Fibroblast of villous mesenchyme (primary cell): Measurements from ENCODE around the gene HK2. TPM values are rescaled to one million over a fixed set of nuclear protein-coding genes. Genes with fewer than 3 reads are reported as not detected.
"Not testable (repeated sequence)": the region's sequence is repeated elsewhere in the genome, so short reads cannot be mapped to it uniquely, and the experiment has no call there.

Experiments used
- DNase-seq: peaks from one replicate; pipeline ENCODE4 v3.0.0-alpha.2; 2010; ENCODE audit warnings: low read depth
- H3K4me3 ChIP-seq: 2 replicates; pipeline ENCODE4 v1.5.1; 2011; ENCODE audit warnings: low read depth, mild to moderate bottlenecking, low read length
- total RNA-seq: library from RNA; depleted of rRNA; stranded (reverse); fragments of >200 nt; gene quantifications from 2 replicates; pipeline ENCODE4 v1.2.3, GENCODE V29; 2012
- TF ChIP-seq, protein P1 (sequence below): IDR thresholded peaks from 2 replicates; pipeline ENCODE4 v1.5.1; 2012; ENCODE audit warnings: low read depth, mild to moderate bottlenecking, low read length; ENCODE audit not compliant: insufficient read depth

The HK2 gene
- total RNA-seq, 1 donor: 15.1 TPM

DNA sequence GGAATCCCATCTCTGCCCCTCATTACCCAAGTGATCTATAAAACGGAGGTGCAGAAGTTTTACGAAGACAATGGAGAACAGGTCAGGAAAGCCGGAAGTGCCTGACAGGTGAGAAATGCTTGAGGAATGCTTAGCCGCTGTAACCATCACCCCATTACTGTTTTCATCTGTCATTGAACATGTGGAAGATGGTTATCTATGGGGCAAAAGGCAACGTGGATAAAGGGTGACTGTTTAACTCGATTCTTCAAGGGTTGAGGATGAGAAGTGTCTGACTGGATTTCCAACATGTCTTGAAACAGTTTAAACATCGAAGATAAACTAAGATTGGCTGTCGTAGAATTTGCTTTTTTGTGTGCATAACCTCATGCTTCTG is 17.3 kb downstream of the HK2 start:
- TF ChIP-seq, protein P1, sequence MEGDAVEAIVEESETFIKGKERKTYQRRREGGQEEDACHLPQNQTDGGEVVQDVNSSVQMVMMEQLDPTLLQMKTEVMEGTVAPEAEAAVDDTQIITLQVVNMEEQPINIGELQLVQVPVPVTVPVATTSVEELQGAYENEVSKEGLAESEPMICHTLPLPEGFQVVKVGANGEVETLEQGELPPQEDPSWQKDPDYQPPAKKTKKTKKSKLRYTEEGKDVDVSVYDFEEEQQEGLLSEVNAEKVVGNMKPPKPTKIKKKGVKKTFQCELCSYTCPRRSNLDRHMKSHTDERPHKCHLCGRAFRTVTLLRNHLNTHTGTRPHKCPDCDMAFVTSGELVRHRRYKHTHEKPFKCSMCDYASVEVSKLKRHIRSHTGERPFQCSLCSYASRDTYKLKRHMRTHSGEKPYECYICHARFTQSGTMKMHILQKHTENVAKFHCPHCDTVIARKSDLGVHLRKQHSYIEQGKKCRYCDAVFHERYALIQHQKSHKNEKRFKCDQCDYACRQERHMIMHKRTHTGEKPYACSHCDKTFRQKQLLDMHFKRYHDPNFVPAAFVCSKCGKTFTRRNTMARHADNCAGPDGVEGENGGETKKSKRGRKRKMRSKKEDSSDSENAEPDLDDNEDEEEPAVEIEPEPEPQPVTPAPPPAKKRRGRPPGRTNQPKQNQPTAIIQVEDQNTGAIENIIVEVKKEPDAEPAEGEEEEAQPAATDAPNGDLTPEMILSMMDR: no peak
- peak; percentile 86 for DNase-seq

GRCh38 chr2:74853360-74853759 is 19.4 kb downstream of the HK2 start:
- not testable (repeated sequence) for DNase-seq, H3K4me3 ChIP-seq

More for the DNA sequence above, 17.3 kb downstream of the HK2 start:
- H3K4me3 ChIP-seq: no peak overlapping the region

- TF ChIP-seq, protein P1: no peak
- DNase-seq: no peak
Measured at GRCh38 chr2:74854401-74854800, 20.5 kb downstream of the HK2 start.

GRCh38 chr2:74855114-74855707 is 21.3 kb downstream of the HK2 start:
- not testable (repeated sequence) for H3K4me3 ChIP-seq, DNase-seq

More at GRCh38 chr2:74854401-74854800, 20.5 kb downstream of the HK2 start:
- no peak overlapping the region for H3K4me3 ChIP-seq

GRCh38 chr2:74856004-74856578 is 22.2 kb downstream of the HK2 start:
- TF ChIP-seq, protein P1: no peak
- DNase-seq: no peak
- no peak overlapping the region for H3K4me3 ChIP-seq

GRCh38 chr2:74856599-74856998 is 22.7 kb downstream of the HK2 start:
- TF ChIP-seq, protein P1: no peak
- no peak overlapping the region for H3K4me3 ChIP-seq
- no peak for DNase-seq

GRCh38 chr2:74857215-74857614 is 23.3 kb downstream of the HK2 start:
- no peak for DNase-seq
- H3K4me3 ChIP-seq: no peak overlapping the region
- TF ChIP-seq, protein P1: no peak

DNA sequence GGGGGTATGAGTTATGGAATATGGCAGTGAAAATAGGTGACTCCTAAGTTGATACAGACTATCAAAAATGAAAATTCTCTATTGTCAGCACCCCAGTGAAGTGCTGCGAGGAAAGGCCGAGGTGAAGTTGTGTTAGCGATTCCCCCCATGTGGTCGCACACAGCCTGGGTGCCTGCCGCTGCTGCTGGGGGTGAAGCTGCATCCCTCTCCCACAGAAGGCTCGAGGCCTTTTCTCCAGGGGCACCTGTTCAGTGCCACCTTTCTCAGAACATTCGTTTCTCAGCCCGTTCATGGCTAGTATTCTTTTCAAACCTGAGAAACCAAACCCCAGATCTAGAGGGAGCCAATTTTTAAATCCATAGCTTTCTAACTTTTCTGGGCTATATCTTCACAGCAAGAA is 23.8 kb downstream of the HK2 start:
- DNase-seq: no peak
- H3K4me3 ChIP-seq: no peak overlapping the region
- TF ChIP-seq, protein P1: no peak
